ENCODE measurements around the gene DPP4. TPM values are rescaled to one million over a fixed set of nuclear protein-coding genes. Genes with fewer than 3 reads are reported as not detected.

Gene DPP4
- total and polyA plus RNA-seq, 2 of the 13 experiments (the other 11 are each of a cell fraction or from before 2014, with no cell fraction given): 39.4 to 109 TPM

GRCh38 chr2:162113776-162114168 lies 39.8 kb upstream of the DPP4 start (continued):
- TF ChIP-seq AHDC1 (CRISPR knock-in tag; IDR thresholded peaks at IDR 0.05; ENCODE audit: borderline replicate concordance) (peak; percentile 66), TBP (CRISPR knock-in tag; IDR thresholded peaks at IDR 0.05) (no peak), CBFB (CRISPR knock-in tag; IDR thresholded peaks at IDR 0.05) (peak; percentile 91), ELF1 (CRISPR knock-in tag; IDR thresholded peaks at IDR 0.05) (peak; percentile 27; the same call in 1 of the 2 replicates), JUND (CRISPR knock-in tag; IDR thresholded peaks at IDR 0.05) (peak; percentile 86), ZBTB7B (CRISPR knock-in tag; IDR thresholded peaks at IDR 0.05) (peak; percentile 78), ZNF33B (CRISPR knock-in tag; IDR thresholded peaks at IDR 0.05) (no peak), BHLHE40 (IDR thresholded peaks at IDR 0.05; ENCODE audit: low read length) (0 out of 2 replicates have a peak, but pooled peaks have one; percentile 24), JUNB (CRISPR knock-in tag; IDR thresholded peaks at IDR 0.05; ENCODE audit: borderline replicate concordance) (no peak), ZFP1 (CRISPR knock-in tag; IDR thresholded peaks at IDR 0.05) (no peak; the same call in 1 of the 2 replicates), SIX4 (CRISPR knock-in tag; IDR thresholded peaks at IDR 0.05) (peak; percentile 73), CEBPB (IDR thresholded peaks at IDR 0.05; ENCODE audit: borderline replicate concordance, low read depth, low read length) (peak; percentile 100), ATRX (CRISPR knock-in tag; IDR thresholded peaks at IDR 0.05; ENCODE audit: borderline replicate concordance) (no peak), ZNF362 (CRISPR knock-in tag; IDR thresholded peaks at IDR 0.05; ENCODE audit: borderline replicate concordance) (0 out of 2 replicates have a peak, but pooled peaks have one; percentile 27), SIX1 (CRISPR knock-in tag; IDR thresholded peaks at IDR 0.05; ENCODE audit: borderline replicate concordance) (peak; percentile 77; the same call in 1 of the 2 replicates), ZNF792 (CRISPR knock-in tag; IDR thresholded peaks at IDR 0.05) (peak; percentile 78; the same call in 1 of the 2 replicates)
- TF ChIP-seq, protein P1, sequence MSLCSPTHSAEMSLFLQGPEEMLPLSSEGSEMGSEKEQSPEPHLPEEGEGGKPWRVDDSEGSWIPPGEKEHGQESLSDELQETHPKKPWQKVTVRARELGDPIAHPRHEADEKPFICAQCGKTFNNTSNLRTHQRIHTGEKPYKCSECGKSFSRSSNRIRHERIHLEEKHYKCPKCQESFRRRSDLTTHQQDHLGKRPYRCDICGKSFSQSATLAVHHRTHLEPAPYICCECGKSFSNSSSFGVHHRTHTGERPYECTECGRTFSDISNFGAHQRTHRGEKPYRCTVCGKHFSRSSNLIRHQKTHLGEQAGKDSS (CRISPR knock-in tag; IDR thresholded peaks at IDR 0.05; ENCODE audit: borderline replicate concordance, low read depth): no peak
- TF ChIP-seq, protein P2, sequence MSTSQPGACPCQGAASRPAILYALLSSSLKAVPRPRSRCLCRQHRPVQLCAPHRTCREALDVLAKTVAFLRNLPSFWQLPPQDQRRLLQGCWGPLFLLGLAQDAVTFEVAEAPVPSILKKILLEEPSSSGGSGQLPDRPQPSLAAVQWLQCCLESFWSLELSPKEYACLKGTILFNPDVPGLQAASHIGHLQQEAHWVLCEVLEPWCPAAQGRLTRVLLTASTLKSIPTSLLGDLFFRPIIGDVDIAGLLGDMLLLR (CRISPR knock-in tag; IDR thresholded peaks at IDR 0.05): no peak
